PFSK-1 (cell line): ENCODE data around the gene SSUH2.

Experiments
- SIN3A ChIP-seq: IDR thresholded peaks from 2 replicates; pipeline ENCODE4 v1.6.1; 2012; ENCODE audit warnings: mild to moderate bottlenecking, low read length, moderate library complexity, borderline replicate concordance; ENCODE audit not compliant: insufficient read depth
- TAF1 ChIP-seq: IDR thresholded peaks from 2 replicates; pipeline ENCODE4 v1.6.1; 2012; ENCODE audit warnings: low read length, control low read depth, borderline replicate concordance; ENCODE audit not compliant: insufficient read depth

- TF ChIP-seq SIN3A: no peak
- no peak for TF ChIP-seq TAF1
Measured at GRCh38 chr3:8631661-8632060, 12.9 kb downstream of the SSUH2 start.
